CD14-positive monocyte (primary cell): Measurements from ENCODE around the gene FCRL6. TPM values are rescaled to one million over a fixed set of nuclear protein-coding genes. Genes with fewer than 3 reads are reported as not detected.

Experiments used
- DNase-seq, 3 donors: peaks; one replicate each; pipeline ENCODE4 v3.0.0-alpha.2; 2011 to 2022
- H2AFZ ChIP-seq: 2 replicates; pipeline ENCODE4 v1.6.0; 2012; ENCODE audit warnings: mild to moderate bottlenecking, low read depth, low read length, inconsistent platforms; ENCODE audit not compliant: insufficient read depth, poor library complexity, severe bottlenecking
- H3K27ac ChIP-seq, 2 donors: 1 replicate in 1 of 2; 2 replicates in 1 of 2; pipeline ENCODE4 v1.5.1; 2012 to 2013; ENCODE audit warnings: low read length in 2 of 2, control low read depth in 1 of 2, inconsistent platforms in 1 of 2, low read depth in 1 of 2, mild to moderate bottlenecking in 1 of 2
- H3K27me3 ChIP-seq, 2 donors: one replicate each; pipeline versions ENCODE4 v1.6.0 to v1.6.1; 2011 to 2013; ENCODE audit warnings: low read length in 2 of 2; ENCODE audit not compliant: control insufficient read depth in 2 of 2, insufficient read depth in 2 of 2
- H3K36me3 ChIP-seq, 2 donors: replicated peaks in 1 of 2; 1 replicate in 1 of 2; 2 replicates in 1 of 2; pipeline versions ENCODE4 v1.5.1 to v1.6.1; 2012 to 2013; ENCODE audit warnings: low read length in 2 of 2, control low read depth in 1 of 2, inconsistent platforms in 1 of 2, mild to moderate bottlenecking in 1 of 2; ENCODE audit not compliant: insufficient read depth in 2 of 2, control insufficient read depth in 1 of 2
- H3K4me1 ChIP-seq, 2 donors: 1 replicate in 1 of 2; 2 replicates in 1 of 2; pipeline versions ENCODE4 v1.5.1 to v1.6.1; 2012 to 2013; ENCODE audit warnings: low read length in 2 of 2, control low read depth in 1 of 2, inconsistent platforms in 1 of 2, mild to moderate bottlenecking in 1 of 2, moderate library complexity in 1 of 2; ENCODE audit not compliant: insufficient read depth in 2 of 2, control insufficient read depth in 1 of 2
- H3K4me2 ChIP-seq: replicated peaks from 2 replicates; pipeline ENCODE3; 2012; ENCODE audit warnings: low read length, moderate library complexity, mild to moderate bottlenecking; ENCODE audit not compliant: poor library complexity, severe bottlenecking; ENCODE audit errors: extremely low read depth
- H3K4me3 ChIP-seq, 3 experiments: fragments of 200-600 bp in 1 of 3; sonication (generic) in 1 of 3; replicated peaks in 1 of 3; 1 replicate in 2 of 3; 2 replicates in 1 of 3; pipeline ENCODE4 v1.5.1; 2011 to 2013; ENCODE audit warnings: low read length in 3 of 3, mild to moderate bottlenecking in 3 of 3, control low read depth in 2 of 3, low read depth in 2 of 3, inconsistent platforms in 1 of 3, moderate library complexity in 1 of 3
- H3K79me2 ChIP-seq: 2 replicates; pipeline ENCODE4 v1.6.0; 2012; ENCODE audit warnings: mild to moderate bottlenecking, control low read depth, inconsistent platforms, low read length, moderate library complexity; ENCODE audit not compliant: insufficient read depth
- H3K9ac ChIP-seq: 2 replicates; pipeline ENCODE4 v1.6.0; 2017; ENCODE audit warnings: low read length, mild to moderate bottlenecking; ENCODE audit not compliant: insufficient read depth, poor library complexity, severe bottlenecking
- H3K9me3 ChIP-seq, 2 donors: replicated peaks in 1 of 2; 1 replicate in 1 of 2; 2 replicates in 1 of 2; pipeline versions ENCODE4 v1.5.1 to v1.6.1; 2012 to 2013; ENCODE audit warnings: low read length in 2 of 2, control low read depth in 1 of 2; ENCODE audit not compliant: control insufficient read depth in 1 of 2, insufficient read depth in 1 of 2
- H4K20me1 ChIP-seq: 2 replicates; pipeline ENCODE4 v1.6.0; 2012; ENCODE audit warnings: mild to moderate bottlenecking, low read length, control low read depth, moderate library complexity; ENCODE audit not compliant: insufficient read depth
- H3K27ac Mint-ChIP-seq, 7 donors: one replicate each; pipeline ENCODE4 v1.8.0; 2020; ENCODE audit warnings: mild to moderate bottlenecking in 7 of 7, mixed read lengths in 7 of 7, moderate library complexity in 6 of 7, inconsistent platforms in 2 of 7
- H3K27me3 Mint-ChIP-seq, 3 donors: one replicate each; pipeline ENCODE4 v1.8.0; 2021 to 2022; ENCODE audit warnings: low read depth in 3 of 3, mild to moderate bottlenecking in 3 of 3, mixed read lengths in 3 of 3, moderate library complexity in 3 of 3, inconsistent platforms in 1 of 3
- H3K36me3 Mint-ChIP-seq, 2 donors: one replicate each; pipeline ENCODE4 v1.8.0; 2020; ENCODE audit warnings: mixed read lengths in 2 of 2, inconsistent platforms in 1 of 2, mild to moderate bottlenecking in 1 of 2
- H3K4me1 Mint-ChIP-seq: one replicate; pipeline ENCODE4 v1.8.0; 2020; ENCODE audit warnings: mild to moderate bottlenecking, mixed read lengths
- H3K4me3 Mint-ChIP-seq, 2 donors: one replicate each; pipeline ENCODE4 v1.8.0; 2020; ENCODE audit warnings: mild to moderate bottlenecking in 2 of 2, mixed read lengths in 2 of 2, moderate library complexity in 1 of 2
- H3K9me3 Mint-ChIP-seq, 7 donors: one replicate each; pipeline ENCODE4 v1.8.0; 2020 to 2022; ENCODE audit warnings: mixed read lengths in 7 of 7, mild to moderate bottlenecking in 6 of 7, moderate library complexity in 6 of 7, inconsistent platforms in 2 of 7
- WGBS: methylation state at CpG from one replicate; pipeline ENCODE4 v1.1.5; 2013; ENCODE audit warnings: missing lambda C conversion rate; ENCODE audit not compliant: insufficient coverage; 5-methylcytosine and 5-hydroxymethylcytosine counted together
- intact Hi-C, 2 donors: fragments of 100-400 bp; cut with micrococcal nuclease; formaldehyde crosslinking; loops; one replicate each; pipeline versions ENCODE4 v1.15.0 to v1.15.1; 2023
- polyA plus RNA-seq, 3 donors: library from polyadenylated mRNA; depleted of rRNA in 1 of 3; unstranded in 2 of 3; stranded (reverse) in 1 of 3; fragments of 300-500 nt in 2 of 3; fragments of >200 nt in 1 of 3; fragmentation: Illumina TruSeq in 2 of 3; gene quantifications; 1 replicate in 2 of 3; 2 replicates in 1 of 3; pipeline ENCODE4 v1.2.3, GENCODE V29; 2012 to 2021
- TF ChIP-seq, protein P1 (sequence below): fragments of 200-600 bp; IDR thresholded peaks from one replicate; pipeline ENCODE4 v1.8.0; 2022; ENCODE audit warnings: antibody characterized with exemption, mild to moderate bottlenecking

FCRL6 gene
- polyA plus RNA-seq, 3 donors: 0.15 to 0.36 (median 0.17) TPM

DNA sequence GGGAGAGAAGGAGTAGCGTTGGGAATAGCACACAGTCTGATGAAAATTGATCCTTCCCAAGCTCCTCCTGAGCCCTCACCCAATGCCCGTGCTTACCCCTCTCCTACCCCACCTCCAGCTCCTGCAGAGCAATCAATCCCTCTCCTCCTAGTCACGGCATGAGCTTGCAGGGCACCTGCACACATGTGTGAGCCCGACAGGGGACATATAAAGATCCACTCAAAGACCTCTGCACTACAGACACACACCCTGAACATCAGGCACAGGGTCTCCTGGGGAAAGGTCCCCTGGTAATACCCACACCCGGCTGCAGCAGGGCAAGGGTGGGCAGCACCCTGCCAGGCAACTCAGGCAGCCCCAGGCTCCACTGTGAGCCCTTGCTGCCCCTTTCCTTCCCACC, 59.9 kb downstream of the FCRL6 start:
- peaks cover 0 to 2% of the 10 kb centered on the region in 2 donors for H3K27me3 ChIP-seq
- no peaks in the 10 kb centered on the region for H4K20me1 ChIP-seq
- H3K4me1 Mint-ChIP-seq: no peaks in the 10 kb centered on the region
- H3K4me2 ChIP-seq: no peak overlapping the region
- H3K4me3 Mint-ChIP-seq: no peak overlapping the region
- H3K4me1 ChIP-seq: no peaks in the 10 kb centered on the region
- TF ChIP-seq, protein P1, sequence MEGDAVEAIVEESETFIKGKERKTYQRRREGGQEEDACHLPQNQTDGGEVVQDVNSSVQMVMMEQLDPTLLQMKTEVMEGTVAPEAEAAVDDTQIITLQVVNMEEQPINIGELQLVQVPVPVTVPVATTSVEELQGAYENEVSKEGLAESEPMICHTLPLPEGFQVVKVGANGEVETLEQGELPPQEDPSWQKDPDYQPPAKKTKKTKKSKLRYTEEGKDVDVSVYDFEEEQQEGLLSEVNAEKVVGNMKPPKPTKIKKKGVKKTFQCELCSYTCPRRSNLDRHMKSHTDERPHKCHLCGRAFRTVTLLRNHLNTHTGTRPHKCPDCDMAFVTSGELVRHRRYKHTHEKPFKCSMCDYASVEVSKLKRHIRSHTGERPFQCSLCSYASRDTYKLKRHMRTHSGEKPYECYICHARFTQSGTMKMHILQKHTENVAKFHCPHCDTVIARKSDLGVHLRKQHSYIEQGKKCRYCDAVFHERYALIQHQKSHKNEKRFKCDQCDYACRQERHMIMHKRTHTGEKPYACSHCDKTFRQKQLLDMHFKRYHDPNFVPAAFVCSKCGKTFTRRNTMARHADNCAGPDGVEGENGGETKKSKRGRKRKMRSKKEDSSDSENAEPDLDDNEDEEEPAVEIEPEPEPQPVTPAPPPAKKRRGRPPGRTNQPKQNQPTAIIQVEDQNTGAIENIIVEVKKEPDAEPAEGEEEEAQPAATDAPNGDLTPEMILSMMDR: no peak
- H3K9me3 Mint-ChIP-seq: no peaks in the 10 kb centered on the region
- H3K36me3 Mint-ChIP-seq: no peaks in the 10 kb centered on the region
- H3K4me3 ChIP-seq: no peak overlapping the region
- 79% methylated on average over 3 of the region's 5 CpGs for WGBS
- H2AFZ ChIP-seq: no peak overlapping the region
- intact Hi-C loops: no loop called here
- no peaks in the 10 kb centered on the region for H3K9me3 ChIP-seq
- no peak for DNase-seq
- H3K79me2 ChIP-seq: no peaks in the 10 kb centered on the region
- no peaks in the 10 kb centered on the region for H3K36me3 ChIP-seq
- H3K27me3 Mint-ChIP-seq: peaks cover 8 to 12% (median 9%) of the 10 kb centered on the region in 3 donors
- no peak overlapping the region for H3K9ac ChIP-seq
- H3K27ac ChIP-seq: no peak overlapping the region
- peak overlapping the region in 1 of 7 donors; percentile 49 for H3K27ac Mint-ChIP-seq

DNA sequence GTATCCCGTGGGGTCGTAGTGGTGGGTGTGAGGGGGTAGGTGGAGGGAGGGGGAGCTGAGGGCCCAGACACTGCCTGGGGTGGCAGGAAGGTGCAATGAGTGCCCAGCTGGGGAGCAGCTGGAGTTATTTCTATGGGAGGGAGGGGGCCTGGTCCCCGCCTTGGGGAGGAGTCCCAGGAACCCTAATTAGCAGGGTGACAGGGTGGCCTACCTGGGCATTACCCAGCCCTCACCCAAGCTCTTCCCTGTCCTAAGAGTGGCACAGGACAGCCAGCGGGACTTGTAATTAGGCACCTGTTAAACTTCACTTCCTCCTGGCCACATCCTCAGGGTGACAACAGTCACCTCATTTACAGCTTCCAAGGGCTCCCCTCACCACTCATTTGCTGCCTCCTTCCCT, 60.4 kb downstream of the FCRL6 start, which contains the start of gene VSIG8:
Gene VSIG8, minus strand, starts transcription at position 101 of the 400 bp plus-strand sequence. CDS start 136 bp downstream, outside the sequence.
- H3K79me2 ChIP-seq: no peaks in the 10 kb centered on the region
- no peaks in the 10 kb centered on the region for H3K9me3 Mint-ChIP-seq

More for the DNA sequence above, 60.4 kb downstream of the FCRL6 start, which contains the start of gene VSIG8:
- H3K4me1 Mint-ChIP-seq: no peaks in the 10 kb centered on the region
- H3K4me3 ChIP-seq: no peak within 1 kb of the TSS
- H2AFZ ChIP-seq: no peak within 1 kb of the TSS
- H3K27me3 ChIP-seq: peaks cover 0 to 2% of the 10 kb centered on the region in 2 donors
- H3K9me3 ChIP-seq: no peaks in the 10 kb centered on the region
- no peak within 1 kb of the TSS for H3K4me2 ChIP-seq
- peak within 1 kb of the TSS in 1 of 2 donors; percentile 16 for H3K4me3 Mint-ChIP-seq
- H3K9ac ChIP-seq: no peak within 1 kb of the TSS
- TF ChIP-seq, protein P1: no peak
- WGBS: no CpG with 5 or more reads among the region's 4 CpGs
- H3K27me3 Mint-ChIP-seq: peaks cover 8 to 12% (median 11%) of the 10 kb centered on the region in 3 donors
- no peaks in the 10 kb centered on the region for H3K4me1 ChIP-seq
- intact Hi-C loops: no loop called here
- H3K36me3 ChIP-seq: no peaks in the 10 kb centered on the region
- no peaks in the 10 kb centered on the region for H3K36me3 Mint-ChIP-seq
- DNase-seq: no peak
- no peak within 1 kb of the TSS for H3K27ac ChIP-seq
- H3K27ac Mint-ChIP-seq: peak within 1 kb of the TSS in 1 of 7 donors; percentile 49
- no peaks in the 10 kb centered on the region for H4K20me1 ChIP-seq
